SK-N-MC (cell line): ENCODE results near the gene DUS2.

Experiments used
- DNase-seq: peaks from one replicate; pipeline ENCODE4 v3.0.0-alpha.2; 2011; ENCODE audit warnings: low read depth, low spot score
- H3K27ac ChIP-seq: fragments of 200-600 bp; sonication (generic); 2 replicates; pipeline ENCODE4 v1.5.1; 2016; ENCODE audit warnings: mixed run types
- H3K36me3 ChIP-seq: fragments of 200-600 bp; sonication (generic); 2 replicates; pipeline ENCODE4 v1.6.1; 2017; ENCODE audit warnings: antibody characterized with exemption, low read length, mixed read lengths; ENCODE audit not compliant: insufficient read depth
- H3K4me3 ChIP-seq: fragments of 200-600 bp; sonication (generic); 2 replicates; pipeline ENCODE4 v1.5.1; 2016
- H3K9ac ChIP-seq: fragments of 200-600 bp; sonication (generic); 2 replicates; pipeline ENCODE4 v1.8.0; 2017; ENCODE audit warnings: mixed run types, mixed read lengths; ENCODE audit not compliant: insufficient read length
- H3K9me3 ChIP-seq: fragments of 200-600 bp; sonication (generic); 2 replicates; pipeline ENCODE4 v1.6.1; 2017; ENCODE audit warnings: low read depth, mild to moderate bottlenecking, antibody characterized with exemption, low read length, moderate library complexity, mixed read lengths
- EZH2 ChIP-seq: fragments of 200-600 bp; sonication (generic); IDR thresholded peaks from one replicate; pipeline ENCODE4 v1.6.1; 2017; ENCODE audit warnings: antibody characterized with exemption
- FOXP2 ChIP-seq: optimal IDR thresholded peaks from 2 replicates; pipeline ENCODE3; 2011; ENCODE audit warnings: mild to moderate bottlenecking, moderate library complexity; ENCODE audit not compliant: insufficient read depth; ENCODE audit errors: extremely low read length, control extremely low read depth
- POLR2AphosphoS5 ChIP-seq: IDR thresholded peaks from 2 replicates; pipeline ENCODE4 v1.6.1; 2012; ENCODE audit warnings: mild to moderate bottlenecking, low read depth, low read length, borderline replicate concordance

The DUS2 gene

DNA sequence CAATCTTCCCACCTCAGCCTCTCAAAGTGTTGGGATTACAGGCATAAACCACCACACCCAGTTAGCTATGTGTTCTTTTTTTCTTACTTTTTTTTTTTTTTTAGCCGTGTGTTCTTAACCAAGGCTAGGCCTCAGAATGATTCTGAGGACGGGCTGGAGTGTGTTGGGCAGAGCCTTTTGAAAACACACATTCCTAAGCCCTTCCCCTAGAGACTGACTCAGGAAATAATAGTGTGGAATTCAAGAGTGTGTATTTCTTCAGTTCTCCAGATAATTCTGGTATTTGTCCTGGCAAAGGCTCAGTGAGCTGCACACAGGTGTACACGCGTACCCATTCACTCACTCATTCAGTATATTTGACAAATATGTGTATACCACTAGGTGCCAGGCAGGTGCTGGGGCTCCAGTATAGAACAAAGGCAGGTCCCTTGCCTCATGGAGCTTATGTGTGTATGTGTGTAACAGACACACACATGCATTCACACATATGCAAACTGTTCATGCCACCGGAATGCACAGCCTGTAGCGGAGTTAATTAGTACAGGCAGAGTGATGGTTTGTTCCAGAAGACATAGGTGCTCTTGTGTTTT lies 42.7 kb downstream of the DUS2 start:
- Histone ChIP-seq H3K36me3 (no peaks in the 10 kb centered on the region; the same call in 1 of the 2 replicates), H3K4me3 (no peak overlapping the region), H3K27ac (no peak overlapping the region), H3K9me3 (no peaks in the 10 kb centered on the region), H3K9ac (no peak overlapping the region)
- DNase-seq, result no peak
- no peak for TF ChIP-seq POLR2AphosphoS5
- no peak for TF ChIP-seq FOXP2
- TF ChIP-seq EZH2, result no peak

- Histone ChIP-seq H3K27ac (no peak overlapping the region), H3K4me3 (no peak overlapping the region), H3K9ac (no peak overlapping the region), H3K9me3 (no peaks in the 10 kb centered on the region), H3K36me3 (no peaks in the 10 kb centered on the region; the same call in 1 of the 2 replicates)
- DNase-seq, result no peak
- no peak for TF ChIP-seq FOXP2
- no peak for TF ChIP-seq EZH2
- TF ChIP-seq POLR2AphosphoS5, result no peak
Measured at GRCh38 chr16:68066763-68067162, 43.7 kb downstream of the DUS2 start.

GRCh38 chr16:68068926-68069325 lies 45.8 kb downstream of the DUS2 start:
- H3K9ac ChIP-seq, result no peak overlapping the region
- H3K9me3 ChIP-seq, result no peaks in the 10 kb centered on the region
- TF ChIP-seq EZH2 (no peak), POLR2AphosphoS5 (no peak), FOXP2 (no peak)
- H3K36me3 ChIP-seq, result no peaks in the 10 kb centered on the region; the same call in 1 of the 2 replicates
- H3K27ac ChIP-seq, result no peak overlapping the region
- no peak overlapping the region for H3K4me3 ChIP-seq
- DNase-seq, result no peak

DNA sequence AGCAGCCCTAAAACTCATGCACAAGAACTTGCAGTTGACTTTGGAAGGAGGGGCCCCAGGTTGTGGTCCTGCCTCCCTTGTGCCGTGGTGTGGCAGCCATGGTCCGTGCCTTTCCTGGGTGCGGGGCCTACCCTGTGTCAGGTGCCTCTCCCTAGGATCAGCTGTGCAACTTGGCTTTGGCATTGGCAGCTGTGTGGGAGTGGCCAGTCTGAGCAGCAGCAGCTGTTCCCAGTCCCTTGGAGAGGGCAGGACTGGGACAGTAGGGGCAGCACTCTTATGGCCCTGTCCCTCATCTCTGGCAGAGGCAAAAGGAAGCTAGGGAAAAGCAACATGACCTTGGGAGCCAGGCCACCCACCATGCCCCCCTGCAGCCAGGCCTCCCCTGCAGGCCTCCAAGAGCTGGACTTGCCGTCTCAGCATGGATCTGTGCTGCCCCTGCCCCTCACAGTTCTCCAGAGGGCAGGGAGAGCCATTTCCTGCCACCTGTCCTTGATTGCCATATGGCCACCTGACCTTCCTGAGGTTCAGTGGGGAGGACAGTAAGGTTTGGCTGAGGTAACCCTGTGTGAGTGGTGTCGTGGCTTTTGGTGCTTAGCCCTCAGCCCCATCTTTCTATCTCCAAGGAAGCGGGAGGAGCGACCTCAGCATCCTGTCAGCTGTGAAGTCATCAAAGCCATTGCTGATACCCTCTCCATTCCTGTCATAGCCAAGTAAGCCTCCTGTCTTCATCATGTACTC lies 46.6 kb downstream of the DUS2 start:
- H3K4me3 ChIP-seq, result no peak overlapping the region
- no peak overlapping the region for H3K9ac ChIP-seq
- no peak overlapping the region for H3K27ac ChIP-seq
- no peaks in the 10 kb centered on the region; the same call in 1 of the 2 replicates for H3K36me3 ChIP-seq
- DNase-seq, result no peak
- TF ChIP-seq FOXP2, result no peak
- no peak for TF ChIP-seq EZH2
- TF ChIP-seq POLR2AphosphoS5, result no peak
- no peaks in the 10 kb centered on the region for H3K9me3 ChIP-seq

DNA sequence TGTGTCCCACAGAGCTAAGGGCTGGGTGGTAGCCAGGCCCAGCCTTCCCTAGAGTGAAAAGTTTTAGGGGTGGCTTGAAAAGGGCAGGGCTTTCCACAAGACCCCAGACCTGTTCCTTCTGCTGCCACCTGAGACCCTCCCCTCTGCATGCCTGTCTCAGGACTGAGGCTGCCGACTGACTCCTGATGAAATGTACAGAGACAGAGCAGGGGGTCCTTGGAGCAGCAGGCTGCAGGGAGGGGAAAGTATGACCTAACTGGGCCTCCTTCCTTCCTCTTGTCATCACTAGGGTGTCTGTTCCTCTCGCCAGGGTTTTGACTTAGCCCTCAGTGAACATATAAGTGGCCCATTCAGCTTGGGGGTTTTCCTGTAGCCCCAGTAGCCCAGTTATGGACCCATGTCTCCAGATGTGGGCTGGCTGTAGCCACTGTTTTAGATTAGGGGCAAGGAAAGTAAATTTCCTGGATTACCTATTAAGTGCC lies 47.2 kb downstream of the DUS2 start:
- H3K27ac ChIP-seq, result no peak overlapping the region
- no peak for DNase-seq
- no peak for TF ChIP-seq EZH2
- TF ChIP-seq POLR2AphosphoS5, result no peak
- no peak for TF ChIP-seq FOXP2
- no peak overlapping the region for H3K9ac ChIP-seq
- H3K36me3 ChIP-seq, result no peaks in the 10 kb centered on the region; the same call in 1 of the 2 replicates
- no peak overlapping the region for H3K4me3 ChIP-seq
- H3K9me3 ChIP-seq, result no peaks in the 10 kb centered on the region

GRCh38 chr16:68070806-68071517 lies 47.9 kb downstream of the DUS2 start:
- Histone ChIP-seq H3K9ac (no peak overlapping the region), H3K9me3 (no peaks in the 10 kb centered on the region), H3K36me3 (no peaks in the 10 kb centered on the region; the same call in 1 of the 2 replicates), H3K27ac (no peak overlapping the region), H3K4me3 (no peak overlapping the region)
- DNase-seq, result no peak
- TF ChIP-seq POLR2AphosphoS5 (no peak), FOXP2 (no peak), EZH2 (no peak)

GRCh38 chr16:68071518-68071901 lies 48.4 kb downstream of the DUS2 start:
- no peaks in the 10 kb centered on the region; the same call in 1 of the 2 replicates for H3K36me3 ChIP-seq
- DNase-seq, result no peak
- TF ChIP-seq EZH2, result no peak
- no peak for TF ChIP-seq POLR2AphosphoS5
- TF ChIP-seq FOXP2, result no peak

DNA sequence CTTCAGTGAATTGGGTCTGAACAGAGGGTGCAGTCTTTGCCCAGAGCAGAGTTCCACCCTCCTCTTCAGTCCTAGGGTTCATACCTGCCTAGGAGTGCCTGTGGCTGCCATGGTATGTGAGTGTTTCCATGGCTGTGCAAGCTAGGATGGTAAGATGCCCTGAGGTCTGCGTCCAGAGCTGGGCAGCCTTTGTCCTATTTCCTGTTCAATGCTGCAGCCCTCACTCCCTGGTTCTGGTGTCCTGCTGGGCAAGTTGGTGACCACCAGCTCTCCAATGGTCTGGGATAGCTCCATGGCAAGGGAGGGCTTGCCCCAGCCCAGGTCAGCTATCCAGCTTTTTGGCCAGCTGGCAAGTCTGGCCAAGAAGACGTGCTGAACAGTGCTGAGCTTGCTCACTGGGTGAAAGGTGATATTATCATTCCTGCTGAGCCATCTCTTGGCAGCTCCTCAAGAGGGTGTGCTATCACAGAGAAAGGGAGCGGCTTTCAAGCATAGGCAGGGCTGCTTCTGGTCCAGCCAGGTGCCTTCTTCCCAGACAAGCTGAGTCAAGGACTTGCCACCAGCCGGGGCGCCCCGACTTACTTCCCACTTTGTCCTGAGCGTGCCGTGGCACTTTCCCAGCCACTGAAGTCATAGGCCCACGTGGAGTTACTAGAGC lies 49.1 kb downstream of the DUS2 start:
- DNase-seq, result no peak
- Histone ChIP-seq H3K4me3 (no peak overlapping the region), H3K27ac (no peak overlapping the region), H3K9ac (no peak overlapping the region), H3K9me3 (no peaks in the 10 kb centered on the region), H3K36me3 (no peaks in the 10 kb centered on the region; the same call in 1 of the 2 replicates)
- no peak for TF ChIP-seq POLR2AphosphoS5
- TF ChIP-seq FOXP2, result no peak
- no peak for TF ChIP-seq EZH2

More at GRCh38 chr16:68071518-68071901, 48.4 kb downstream of the DUS2 start:
- H3K27ac ChIP-seq, result no peak overlapping the region
- H3K9me3 ChIP-seq, result no peaks in the 10 kb centered on the region
- no peak overlapping the region for H3K4me3 ChIP-seq
- no peak overlapping the region for H3K9ac ChIP-seq
